ENCODE data around the gene TRIM69.
"Not testable (repeated sequence)": the region's sequence is repeated elsewhere in the genome, so short reads cannot be mapped to it uniquely, and the experiment has no call there.

TRIM69 gene

GRCh38 chr15:44736181-44736765 lies at the start of gene TRIM69:
Gene TRIM69 (plus strand): TSS chr15:44736528. CDS start chr15:44736705, 177 bp downstream.
- no peak for DNase-seq (ENCODE audit: low read depth in 1 of 2, low spot score in 1 of 2)

GRCh38 chr15:44689318-44689717 lies 47.0 kb upstream of the TRIM69 start:
- DNase-seq (ENCODE audit: low read depth in 1 of 2, low spot score in 1 of 2) = not testable (repeated sequence)

GRCh38 chr15:44690245-44690644 lies 46.1 kb upstream of the TRIM69 start:
- DNase-seq (ENCODE audit: low read depth in 1 of 2, low spot score in 1 of 2) = not testable (repeated sequence)

- no peak for DNase-seq (ENCODE audit: low read depth in 1 of 2, low spot score in 1 of 2)
These were observed 43.7 kb upstream of the TRIM69 start for GRCh38 chr15:44692659-44693058.

GRCh38 chr15:44694416-44694815 lies 41.9 kb upstream of the TRIM69 start:
- no peak for DNase-seq (ENCODE audit: low read depth in 1 of 2, low spot score in 1 of 2)

GRCh38 chr15:44695294-44695693 lies 41.0 kb upstream of the TRIM69 start:
- no peak for DNase-seq (ENCODE audit: low read depth in 1 of 2, low spot score in 1 of 2)

GRCh38 chr15:44697014-44697413 lies 39.3 kb upstream of the TRIM69 start:
- no peak for DNase-seq (ENCODE audit: low read depth in 1 of 2, low spot score in 1 of 2)

- no peak for DNase-seq (ENCODE audit: low read depth in 1 of 2, low spot score in 1 of 2)
These were observed 37.7 kb upstream of the TRIM69 start for GRCh38 chr15:44698641-44699040.

GRCh38 chr15:44700676-44701075 lies 35.7 kb upstream of the TRIM69 start:
- not testable (repeated sequence) for DNase-seq (ENCODE audit: low read depth in 1 of 2, low spot score in 1 of 2)

- DNase-seq (ENCODE audit: low read depth in 1 of 2, low spot score in 1 of 2) = no peak
These were observed 30.3 kb upstream of the TRIM69 start for GRCh38 chr15:44705986-44706385.

- DNase-seq (ENCODE audit: low read depth in 1 of 2, low spot score in 1 of 2) = no peak
These were observed 29.9 kb upstream of the TRIM69 start for GRCh38 chr15:44706401-44706800.

GRCh38 chr15:44706946-44707636 lies 29.2 kb upstream of the TRIM69 start:
- no peak for DNase-seq (ENCODE audit: low read depth in 1 of 2, low spot score in 1 of 2)

- no peak for DNase-seq (ENCODE audit: low read depth in 1 of 2, low spot score in 1 of 2)
These were observed 25.9 kb upstream of the TRIM69 start for GRCh38 chr15:44710236-44711095.

- DNase-seq (ENCODE audit: low read depth in 1 of 2, low spot score in 1 of 2) = peak; percentile 95 to 98
These were observed 25.1 kb upstream of the TRIM69 start, which contains the start of the genes B2M and PATL2 for GRCh38 chr15:44711096-44711742. Gene B2M (plus strand): TSS chr15:44711517. CDS start chr15:44711547, 30 bp downstream. Gene PATL2 (minus strand): TSS chr15:44711323. CDS start chr15:44676490, 34,833 bp downstream.

- DNase-seq (ENCODE audit: low read depth in 1 of 2, low spot score in 1 of 2) = peak in 1 of 2 donors; percentile 47
These were observed 24.5 kb upstream of the TRIM69 start for GRCh38 chr15:44711743-44712345.

- peak in 1 of 2 donors; percentile 76 for DNase-seq (ENCODE audit: low read depth in 1 of 2, low spot score in 1 of 2)
These were observed 23.9 kb upstream of the TRIM69 start for GRCh38 chr15:44712346-44713005.

GRCh38 chr15:44713006-44713966 lies 23.0 kb upstream of the TRIM69 start:
- no peak for DNase-seq (ENCODE audit: low read depth in 1 of 2, low spot score in 1 of 2)

- no peak for DNase-seq (ENCODE audit: low read depth in 1 of 2, low spot score in 1 of 2)
These were observed 21.1 kb upstream of the TRIM69 start for GRCh38 chr15:44715142-44715796.
